ENCODE measurements around the gene SDR39U1. TPM values are rescaled to one million over a fixed set of nuclear protein-coding genes. Genes with fewer than 3 reads are reported as not detected.

The SDR39U1 gene
- total RNA-seq, 2 experiments from 2014 or later, result 40.9 to 47.8 TPM

DNA sequence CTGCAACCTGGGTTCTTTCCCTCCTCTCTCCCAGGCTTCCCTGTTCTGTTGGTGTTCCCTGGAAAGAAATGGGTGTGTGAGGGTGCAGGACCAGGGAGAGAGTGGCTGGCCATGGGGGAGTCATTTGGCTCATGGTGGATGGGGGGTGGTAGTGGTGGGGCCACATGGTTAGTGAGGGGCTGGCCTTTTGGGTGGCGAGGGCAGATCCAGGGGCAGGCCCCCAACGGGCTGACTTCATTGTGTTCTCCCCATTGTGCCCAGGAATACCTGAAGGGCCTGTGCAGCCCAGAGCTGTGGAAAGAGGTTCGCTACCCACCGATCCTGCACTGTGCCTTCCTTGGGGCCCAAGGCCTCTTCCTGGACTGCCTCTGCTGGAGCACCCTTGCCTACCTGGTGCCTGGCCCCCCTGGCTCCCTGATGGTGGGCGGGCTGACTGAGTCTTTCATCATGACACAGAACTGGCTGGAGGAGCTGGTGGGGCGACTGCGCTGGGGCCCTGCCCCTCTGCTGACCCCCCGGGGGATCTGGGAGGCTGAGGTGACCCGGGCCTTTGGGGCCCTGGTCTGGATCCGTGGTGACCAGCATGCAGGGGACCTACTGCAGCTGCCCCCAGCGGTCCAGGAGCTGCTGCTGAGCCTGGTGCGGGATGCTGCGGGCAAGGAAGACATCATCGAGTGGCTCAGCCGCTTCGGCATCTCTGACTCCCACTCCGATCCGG is 34.8 kb downstream of the SDR39U1 start:
- intact Hi-C loops (cut with DNase I, micrococcal nuclease), result loop anchor here in 1 of 2 experiments (5.0 kb wide), 1 partner anchor 55 kb away; no protein-coding TSS in a partner anchor
- Mint-ChIP-seq H3K9me3 (ENCODE audit: low read depth) (no peaks in the 10 kb centered on the region), H3K36me3 (ENCODE audit: low read depth) (no peaks in the 10 kb centered on the region), H3K27ac (no peak overlapping the region), H3K4me1 (no peaks in the 10 kb centered on the region), H3K27me3 (peaks cover 6% of the 10 kb centered on the region), H3K4me3 (no peak overlapping the region)
- ChIA-PET POLR2A (no interaction called here), CTCF (no interaction called here)
- DNase-seq (no peak), ATAC-seq (no peak)

DNA sequence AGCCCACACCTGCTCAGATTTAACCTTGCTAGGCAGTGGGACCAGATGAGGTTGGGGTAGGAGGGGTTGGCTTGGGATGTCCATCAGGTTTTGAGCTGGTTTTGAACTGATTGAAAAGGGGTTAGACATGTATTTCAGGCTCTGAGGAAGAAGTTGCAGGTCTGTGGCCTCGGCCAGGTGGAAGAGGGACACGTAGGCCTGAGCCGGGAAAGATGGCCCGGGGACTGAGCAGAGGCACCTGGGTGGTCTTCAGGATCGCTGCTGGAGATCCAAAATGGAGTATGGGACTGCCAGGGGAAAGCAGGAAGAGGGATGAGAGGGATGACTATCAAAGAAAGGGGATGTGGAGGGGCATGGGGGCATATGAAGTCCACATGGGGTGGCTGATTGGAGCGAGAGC is 36.2 kb downstream of the SDR39U1 start:
- H3K27ac Mint-ChIP-seq, result no peak overlapping the region
- H3K4me3 Mint-ChIP-seq, result no peak overlapping the region
- intact Hi-C loops (cut with DNase I, micrococcal nuclease), result loop anchor here in 1 of 2 experiments (5.0 kb wide), 1 partner anchor 54 kb away; no protein-coding TSS in a partner anchor
- DNase-seq, result no peak
- H3K9me3 Mint-ChIP-seq (ENCODE audit: low read depth), result no peaks in the 10 kb centered on the region
- CTCF ChIA-PET, result interaction anchor here (0.6 to 1.8 kb wide), 6 partner anchors 8 to 163 kb away, joined by 3 to 7 read pairs (median 4); no protein-coding TSS in a partner anchor
- no peaks in the 10 kb centered on the region for H3K4me1 Mint-ChIP-seq
- no peak for ATAC-seq
- POLR2A ChIA-PET, result no interaction called here
- peaks cover 6% of the 10 kb centered on the region for H3K27me3 Mint-ChIP-seq
- H3K36me3 Mint-ChIP-seq (ENCODE audit: low read depth), result no peaks in the 10 kb centered on the region

DNA sequence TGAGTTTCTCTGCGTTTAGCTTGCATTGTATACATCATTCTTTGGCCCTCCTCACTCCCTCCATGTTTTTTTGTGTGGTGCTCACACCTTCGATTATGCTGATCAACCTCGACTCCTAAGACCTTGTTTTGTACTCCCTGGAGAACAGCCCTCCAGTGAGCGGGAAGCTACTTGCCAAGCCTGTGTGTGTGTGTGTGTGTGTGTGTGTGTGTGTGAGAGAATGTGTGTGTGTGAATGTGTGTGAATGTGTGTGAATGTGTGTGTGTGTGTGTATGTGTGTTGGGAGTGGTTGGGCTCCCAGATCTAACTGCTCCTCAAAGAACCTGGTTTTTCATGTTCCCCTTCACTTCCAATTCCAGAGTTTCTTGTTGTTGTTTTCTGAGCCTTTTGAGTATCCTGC is 37.8 kb downstream of the SDR39U1 start:
- Mint-ChIP-seq H3K27me3 (peaks cover 6% of the 10 kb centered on the region), H3K4me3 (no peak overlapping the region), H3K9me3 (ENCODE audit: low read depth) (no peaks in the 10 kb centered on the region), H3K27ac (no peak overlapping the region), H3K4me1 (no peaks in the 10 kb centered on the region), H3K36me3 (ENCODE audit: low read depth) (no peaks in the 10 kb centered on the region)
- CTCF ChIA-PET, result interaction anchor here (0.6 kb wide), 1 partner anchor 17 kb away, joined by 3 read pairs; no protein-coding TSS in a partner anchor
- POLR2A ChIA-PET, result no interaction called here
- no peak for ATAC-seq
- DNase-seq, result no peak
- intact Hi-C loops (cut with DNase I, micrococcal nuclease), result loop anchor here in 1 of 2 experiments (5.0 kb wide), 1 partner anchor 53 kb away; no protein-coding TSS in a partner anchor

DNA sequence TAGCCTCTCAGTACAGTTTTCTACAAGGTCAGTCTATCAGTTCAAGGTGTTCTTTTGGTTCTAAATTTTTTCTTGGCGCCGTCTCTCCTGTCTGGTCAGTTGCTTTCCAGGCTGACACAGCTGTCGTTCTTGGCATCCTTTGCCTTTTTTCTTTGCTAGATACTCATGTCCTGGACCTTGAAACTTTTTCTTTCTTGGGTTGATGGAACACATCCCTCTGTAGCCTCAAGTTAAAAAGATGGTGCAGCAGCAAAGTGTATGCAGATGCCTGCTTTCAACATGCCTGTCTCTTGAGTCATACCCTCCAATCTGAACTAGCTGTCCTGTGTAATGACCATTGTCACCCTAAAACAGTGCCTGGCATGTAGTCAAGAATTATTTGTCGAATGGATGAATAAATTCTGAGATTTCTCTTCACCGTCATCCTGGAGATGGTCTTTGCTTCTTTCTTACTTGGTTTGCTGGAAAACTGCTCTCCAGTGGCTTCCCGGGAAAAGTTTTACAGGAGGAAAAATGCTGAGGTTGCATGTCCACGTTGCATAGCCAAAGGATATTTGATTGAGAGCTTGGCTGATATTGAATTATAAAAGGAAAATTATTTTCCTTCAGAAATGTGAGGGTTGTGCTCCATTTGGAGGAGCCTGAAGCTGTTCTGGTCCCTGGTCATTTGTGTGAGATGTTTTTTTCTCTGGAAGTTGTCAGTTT is 39.1 kb downstream of the SDR39U1 start:
- CTCF ChIA-PET, result interaction anchor here (0.7 to 1.0 kb wide), 2 partner anchors 38 to 70 kb away, joined by 3 read pairs; no protein-coding TSS in a partner anchor
- ATAC-seq (no peak), DNase-seq (no peak)
- POLR2A ChIA-PET, result no interaction called here
- Mint-ChIP-seq H3K27me3 (peaks cover 8% of the 10 kb centered on the region), H3K27ac (no peak overlapping the region), H3K4me1 (peaks cover 4% of the 10 kb centered on the region), H3K36me3 (ENCODE audit: low read depth) (no peaks in the 10 kb centered on the region), H3K9me3 (ENCODE audit: low read depth) (no peaks in the 10 kb centered on the region), H3K4me3 (no peak overlapping the region)
- intact Hi-C loops (cut with DNase I, micrococcal nuclease), result no loop called here

DNA sequence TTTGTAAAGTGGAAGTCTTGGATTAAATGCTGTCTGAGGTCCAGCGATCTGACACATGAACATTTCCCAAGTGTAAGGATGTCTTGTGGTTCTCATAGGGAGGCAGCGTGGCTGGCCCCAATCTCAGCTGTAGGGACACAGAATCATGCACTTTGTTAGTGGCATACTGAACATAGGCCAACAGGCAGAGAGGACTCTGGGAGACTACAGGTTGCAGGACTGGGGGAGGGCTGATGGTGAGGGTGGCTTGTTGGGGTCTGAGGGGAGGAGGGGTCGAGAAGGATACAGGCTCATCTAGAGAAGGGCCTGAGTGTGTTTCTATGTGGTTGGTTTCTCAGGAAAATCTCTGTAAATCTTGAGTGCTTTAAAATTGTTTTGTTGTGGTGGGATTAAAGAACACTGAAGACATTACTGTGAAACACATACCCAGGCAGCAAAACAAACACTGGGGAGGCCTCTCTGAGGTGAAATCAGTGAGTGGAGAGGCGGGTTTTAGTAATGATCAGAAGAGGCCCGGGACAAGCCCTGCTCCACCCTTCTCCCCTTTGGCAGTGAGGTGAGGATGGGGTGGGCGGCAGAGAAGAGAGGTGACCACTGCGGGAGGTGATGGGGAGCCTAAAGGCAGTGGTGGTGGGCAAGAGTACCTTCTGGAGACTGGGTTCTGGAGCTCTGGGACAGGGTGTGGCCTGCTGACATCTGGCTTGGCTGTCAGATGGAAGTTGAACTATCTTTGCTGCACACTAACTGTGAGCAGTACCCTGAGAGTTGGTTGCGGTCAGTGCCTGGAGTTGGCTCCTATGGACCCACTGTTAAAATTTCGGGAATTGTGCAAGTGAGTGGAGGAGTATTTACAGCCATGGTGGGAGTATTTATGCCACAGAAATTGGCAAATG is 40.5 kb downstream of the SDR39U1 start:
- DNase-seq, result no peak
- ATAC-seq, result no peak
- CTCF ChIA-PET, result interaction anchor here (1.0 kb wide), 1 partner anchor 37 kb away, joined by 3 read pairs; no protein-coding TSS in a partner anchor
- no peak overlapping the region for H3K4me3 Mint-ChIP-seq
- no peaks in the 10 kb centered on the region for H3K36me3 Mint-ChIP-seq (ENCODE audit: low read depth)
- intact Hi-C loops (cut with DNase I, micrococcal nuclease), result no loop called here
- H3K9me3 Mint-ChIP-seq (ENCODE audit: low read depth), result no peaks in the 10 kb centered on the region
- no peak overlapping the region for H3K27ac Mint-ChIP-seq
- H3K27me3 Mint-ChIP-seq, result peaks cover 8% of the 10 kb centered on the region
- POLR2A ChIA-PET, result no interaction called here
- peaks cover 4% of the 10 kb centered on the region for H3K4me1 Mint-ChIP-seq

DNA sequence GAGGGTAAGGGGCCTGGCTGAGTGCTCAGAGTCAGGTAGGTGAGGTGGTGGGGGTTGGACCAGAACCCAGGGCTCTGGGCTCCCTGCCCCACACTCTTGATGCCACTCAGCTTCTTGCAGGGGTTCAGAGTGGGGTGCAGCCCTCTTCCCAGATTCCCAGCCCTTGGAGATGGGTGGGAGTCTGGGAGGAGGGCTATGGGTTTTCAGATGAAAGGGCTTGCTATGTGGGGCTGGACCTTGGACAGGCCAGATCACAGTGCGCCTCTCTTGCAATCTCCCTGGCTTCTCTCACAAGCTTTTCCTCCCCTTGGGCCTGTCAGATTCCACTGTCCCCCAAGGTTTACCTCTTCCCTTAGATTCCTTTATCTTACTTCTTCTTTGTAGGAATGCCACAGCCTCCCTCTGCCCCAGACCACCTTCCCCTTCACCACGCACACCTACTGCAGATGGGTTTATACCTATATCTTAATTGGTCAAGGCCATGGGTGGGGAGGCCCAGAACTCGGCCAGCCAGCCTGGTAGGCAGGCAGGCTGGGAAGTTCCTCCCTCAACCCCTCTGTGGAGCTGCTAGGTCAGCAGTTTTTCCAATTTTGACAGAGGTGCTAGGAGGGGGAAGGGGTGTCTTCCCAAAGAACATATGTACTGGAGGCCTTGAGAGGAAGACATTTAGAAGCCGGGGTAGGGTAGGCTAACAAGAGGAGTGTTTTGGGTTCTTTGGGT is 42.4 kb downstream of the SDR39U1 start:
- ATAC-seq, result no peak
- POLR2A ChIA-PET, result no interaction called here
- peaks cover 4% of the 10 kb centered on the region for H3K4me1 Mint-ChIP-seq
- intact Hi-C loops (cut with DNase I, micrococcal nuclease), result no loop called here
- H3K9me3 Mint-ChIP-seq (ENCODE audit: low read depth), result no peaks in the 10 kb centered on the region
- H3K4me3 Mint-ChIP-seq, result peak overlapping the region; percentile 13
- no peaks in the 10 kb centered on the region for H3K36me3 Mint-ChIP-seq (ENCODE audit: low read depth)
- CTCF ChIA-PET, result interaction anchor here (1.9 kb wide), 1 partner anchor 31 kb away, joined by 8 read pairs; no protein-coding TSS in a partner anchor
- H3K27me3 Mint-ChIP-seq, result peaks cover 8% of the 10 kb centered on the region
- DNase-seq, result no peak
- no peak overlapping the region for H3K27ac Mint-ChIP-seq

DNA sequence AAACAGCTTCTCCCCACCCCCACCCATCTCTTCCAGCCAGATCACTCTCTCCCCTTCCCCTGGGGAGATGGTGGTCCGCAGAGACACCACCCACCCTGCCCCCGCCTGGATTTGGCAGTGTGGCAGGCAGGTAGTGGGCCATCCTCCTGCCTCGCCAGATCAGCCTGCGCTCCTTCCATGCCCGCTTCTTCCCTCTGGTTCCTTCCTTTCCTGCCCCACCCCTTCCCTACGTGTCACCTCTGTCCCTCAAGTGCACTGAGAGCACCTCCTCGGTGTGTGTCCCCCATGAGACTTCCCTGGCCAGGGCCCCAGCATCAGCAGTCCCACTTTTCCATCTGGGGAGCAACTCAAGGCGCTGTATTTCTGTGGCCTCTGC is 43.1 kb downstream of the SDR39U1 start:
- Mint-ChIP-seq H3K4me1 (peaks cover 4% of the 10 kb centered on the region), H3K27me3 (peaks cover 4% of the 10 kb centered on the region), H3K9me3 (ENCODE audit: low read depth) (no peaks in the 10 kb centered on the region), H3K27ac (no peak overlapping the region), H3K4me3 (peak overlapping the region; percentile 13), H3K36me3 (ENCODE audit: low read depth) (no peaks in the 10 kb centered on the region)
- ChIA-PET CTCF (interaction anchor here (1.9 kb wide), 1 partner anchor 32 kb away, joined by 8 read pairs; no protein-coding TSS in a partner anchor), POLR2A (no interaction called here)
- ATAC-seq (peak; percentile 10), DNase-seq (no peak)
- intact Hi-C loops (cut with DNase I, micrococcal nuclease), result no loop called here

DNA sequence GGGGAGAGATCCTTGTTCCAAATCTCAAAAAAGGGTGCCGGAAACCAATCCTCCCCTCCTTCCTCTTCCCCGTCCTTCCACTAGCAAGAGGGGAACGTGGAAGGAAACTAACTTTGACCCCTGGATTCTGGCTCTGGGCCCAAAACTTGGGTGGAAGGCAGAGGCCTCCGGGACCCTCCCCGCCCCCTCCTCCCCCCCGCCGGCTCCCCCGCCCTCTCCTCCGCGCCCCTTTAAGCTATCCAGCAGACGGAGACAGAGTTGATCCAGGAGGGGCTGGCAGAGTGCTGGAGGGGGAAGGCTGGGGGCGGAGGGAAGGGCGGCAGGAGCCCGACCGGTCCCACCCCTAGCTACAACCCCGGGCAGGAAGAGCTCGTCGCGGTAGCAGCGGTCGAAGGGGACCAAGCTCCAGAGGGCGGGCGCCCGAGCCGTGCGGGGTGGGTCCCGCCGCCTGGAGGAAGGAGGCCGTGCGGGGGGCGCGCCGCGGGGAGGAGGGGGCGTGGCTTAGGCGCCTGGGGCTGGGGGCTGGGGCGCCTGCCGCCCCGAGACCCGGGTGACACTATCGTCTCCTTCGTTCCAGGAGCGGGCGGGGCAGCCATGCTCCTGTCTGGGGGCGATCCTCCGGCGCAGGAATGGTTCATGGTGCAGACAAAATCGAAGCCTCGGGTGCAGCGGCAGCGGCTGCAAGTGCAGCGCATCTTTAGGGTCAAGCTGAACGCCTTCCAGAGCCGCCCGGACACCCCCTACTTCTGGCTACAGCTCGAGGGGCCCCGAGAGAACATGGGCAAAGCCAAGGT is 43.7 kb downstream of the SDR39U1 start, which contains the start of gene NYNRIN:
Gene NYNRIN (plus strand): TSS at position 351 of the 794 bp plus-strand sequence. CDS start 244 bp downstream, at position 595.
- Mint-ChIP-seq H3K27ac (no peak within 1 kb of the TSS), H3K36me3 (ENCODE audit: low read depth) (no peaks in the 10 kb centered on the region), H3K4me3 (peak within 1 kb of the TSS; percentile 13), H3K27me3 (peaks cover 4% of the 10 kb centered on the region), H3K9me3 (ENCODE audit: low read depth) (no peaks in the 10 kb centered on the region), H3K4me1 (peaks cover 4% of the 10 kb centered on the region)
- intact Hi-C loops (cut with DNase I, micrococcal nuclease), result no loop called here
- ChIA-PET CTCF (interaction anchor here (1.9 kb wide), 1 partner anchor 32 kb away, joined by 8 read pairs; no protein-coding TSS in a partner anchor), POLR2A (interaction anchor here (0.8 kb wide), 1 partner anchor 20 kb away, joined by 3 read pairs; no protein-coding TSS in a partner anchor)
- peak; percentile 44 for DNase-seq
- peak; percentile 76 for ATAC-seq

DNA sequence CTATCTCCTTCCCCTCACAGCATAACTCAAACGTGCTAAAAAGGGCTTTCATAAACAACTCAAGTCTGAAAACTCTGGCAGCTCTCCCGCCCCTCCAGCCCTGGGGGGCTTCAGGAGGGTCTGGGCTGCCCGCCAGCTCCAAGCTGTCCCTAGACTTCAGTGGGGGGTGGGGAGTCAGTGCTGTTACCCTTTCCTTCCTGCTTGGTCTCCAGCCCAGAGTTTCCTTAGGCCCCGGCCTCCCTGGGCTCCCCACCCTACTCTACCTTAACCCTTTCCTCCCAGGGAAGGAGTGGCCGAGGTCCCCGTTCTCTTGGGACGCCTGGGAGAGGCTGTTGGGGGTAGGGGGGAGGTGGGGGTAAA is 44.3 kb downstream of the SDR39U1 start:
- Mint-ChIP-seq H3K27me3 (peaks cover 6% of the 10 kb centered on the region), H3K27ac (no peak overlapping the region), H3K36me3 (ENCODE audit: low read depth) (no peaks in the 10 kb centered on the region), H3K4me1 (peaks cover 4% of the 10 kb centered on the region), H3K9me3 (ENCODE audit: low read depth) (no peaks in the 10 kb centered on the region), H3K4me3 (no peak overlapping the region)
- POLR2A ChIA-PET, result interaction anchor here (0.8 kb wide), 1 partner anchor 19 kb away, joined by 3 read pairs; no protein-coding TSS in a partner anchor
- intact Hi-C loops (cut with DNase I, micrococcal nuclease), result no loop called here
- no peak for ATAC-seq
- CTCF ChIA-PET, result no interaction called here
- no peak for DNase-seq

DNA sequence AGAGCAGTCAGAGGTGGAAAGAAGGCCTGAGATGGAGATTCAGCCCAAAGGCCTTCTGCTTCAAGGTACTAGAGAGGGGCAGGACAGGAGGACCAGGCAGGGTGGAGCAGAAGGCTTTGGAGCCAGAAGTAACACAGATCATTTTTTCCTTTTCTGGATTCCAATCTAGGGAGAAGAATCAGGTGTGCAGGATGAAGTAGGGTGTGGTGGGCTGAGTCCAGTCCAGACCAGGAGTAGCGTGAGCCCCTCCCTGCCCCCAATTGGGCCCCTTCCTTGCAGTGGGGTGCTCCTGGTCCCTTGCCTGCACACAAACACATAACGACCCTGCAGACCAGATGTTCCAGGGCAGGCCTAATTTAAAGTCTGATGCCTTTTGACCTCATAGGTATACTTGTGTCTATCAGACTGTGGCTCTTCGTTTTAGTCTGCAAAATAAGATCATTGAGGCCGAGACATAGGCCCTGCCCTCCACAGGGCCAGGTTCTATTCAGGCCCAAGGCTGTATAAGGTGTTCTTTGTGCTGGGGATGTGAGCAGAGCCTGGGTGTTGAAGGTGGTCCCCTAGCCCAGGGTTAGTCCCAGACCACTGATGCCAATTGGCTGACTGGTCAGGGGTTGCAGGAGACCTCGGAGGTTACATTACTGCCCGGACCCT is 44.8 kb downstream of the SDR39U1 start:
- intact Hi-C loops (cut with DNase I, micrococcal nuclease), result no loop called here
- CTCF ChIA-PET, result interaction anchor here (0.8 to 1.3 kb wide), 3 partner anchors 11 to 75 kb away, joined by 3 read pairs; no protein-coding TSS in a partner anchor

More for the DNA sequence above, 44.8 kb downstream of the SDR39U1 start:
- H3K4me3 Mint-ChIP-seq, result no peak overlapping the region
- no peaks in the 10 kb centered on the region for H3K9me3 Mint-ChIP-seq (ENCODE audit: low read depth)
- H3K4me1 Mint-ChIP-seq, result peaks cover 4% of the 10 kb centered on the region
- no peak overlapping the region for H3K27ac Mint-ChIP-seq
- ATAC-seq (no peak), DNase-seq (no peak)
- H3K36me3 Mint-ChIP-seq (ENCODE audit: low read depth), result no peaks in the 10 kb centered on the region
- POLR2A ChIA-PET, result no interaction called here
- peaks cover 4% of the 10 kb centered on the region for H3K27me3 Mint-ChIP-seq
